A673 (cell line): ENCODE data around the gene HCK.

Experiments used
- CTCF ChIP-seq: fragments of 300-800, 200-600 bp; sonication (generic); conservative IDR thresholded peaks from 2 replicates; pipeline ENCODE4 v1.5.1; 2017; ENCODE audit warnings: low read depth, mild to moderate bottlenecking, antibody characterized with exemption, low read length, moderate library complexity, mixed read lengths
- EZH2 ChIP-seq: fragments of 200-600 bp; sonication (generic); IDR thresholded peaks from 2 replicates; pipeline ENCODE4 v1.6.1; 2017; ENCODE audit warnings: borderline replicate concordance, low read depth, mild to moderate bottlenecking, mixed read lengths, antibody characterized with exemption, low read length; ENCODE audit not compliant: poor library complexity, severe bottlenecking

DNA sequence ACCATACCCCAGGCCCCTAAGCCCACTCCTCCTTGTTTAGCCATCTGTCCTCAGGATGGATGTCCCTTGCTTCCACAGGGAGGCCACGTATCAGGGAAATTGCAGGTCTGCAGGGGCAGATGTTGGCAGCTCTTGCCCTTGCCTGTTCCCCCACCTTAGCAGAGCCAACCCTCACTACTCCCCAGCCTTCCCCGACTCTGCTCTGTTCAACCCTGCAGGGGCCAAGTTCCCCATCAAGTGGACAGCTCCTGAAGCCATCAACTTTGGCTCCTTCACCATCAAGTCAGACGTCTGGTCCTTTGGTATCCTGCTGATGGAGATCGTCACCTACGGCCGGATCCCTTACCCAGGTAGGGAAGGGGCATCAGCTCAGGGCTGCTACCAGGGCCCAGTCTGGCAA, 46.7 kb downstream of the HCK start:
- no peak for TF ChIP-seq CTCF
- TF ChIP-seq EZH2: no peak
